ENCODE results near the gene ARHGEF4.
A peak's percentile ranks its signal among the peaks of the same experiment; 100 is the strongest.

ARHGEF4 gene

DNA sequence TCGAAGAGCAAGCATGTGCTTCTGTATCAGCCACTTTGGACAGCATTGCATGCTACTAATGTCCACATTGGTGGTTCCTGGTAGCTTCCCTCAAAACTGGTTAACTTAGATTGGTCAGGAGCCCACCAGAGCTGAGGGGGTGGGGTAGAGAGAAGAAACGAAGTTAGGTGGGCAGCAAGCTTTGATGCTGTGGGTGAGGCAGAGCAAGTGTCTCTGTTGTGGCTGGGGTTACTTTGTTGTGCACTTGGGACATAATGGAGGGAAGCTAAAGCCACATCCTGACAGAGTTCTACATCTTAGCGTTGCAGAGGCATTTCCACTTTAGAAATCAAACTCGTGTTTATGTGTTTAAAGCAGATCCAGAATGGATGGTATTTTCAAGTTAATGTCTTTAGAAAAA lies 173.9 kb downstream of the ARHGEF4 start:
- no peak for TF ChIP-seq Cebpa-rat (IDR thresholded peaks at IDR 0.05)

DNA sequence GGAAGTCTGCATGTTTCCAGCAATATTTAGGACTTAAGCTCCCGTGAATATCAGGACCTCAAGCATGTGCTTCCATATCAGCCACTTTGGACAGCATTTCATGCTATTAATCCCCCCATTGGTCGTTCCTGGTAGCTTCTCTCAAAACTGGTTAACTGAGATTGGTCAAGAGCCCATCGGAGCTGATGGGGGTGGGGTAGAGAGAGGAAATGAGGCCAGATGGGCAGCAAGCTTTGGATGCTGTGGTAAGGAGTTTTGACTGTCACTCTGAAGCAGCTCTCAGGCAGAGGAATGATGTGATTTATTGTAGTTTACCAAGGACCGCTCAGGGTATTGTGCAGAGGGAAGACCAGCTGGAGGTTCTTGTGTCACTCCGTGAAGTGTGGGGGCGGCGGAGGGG lies 174.8 kb downstream of the ARHGEF4 start:
- H3K27me3 ChIP-seq: no peaks in the 10 kb centered on the region
- no peak for TF ChIP-seq Cebpa-rat (IDR thresholded peaks at IDR 0.05)
- no peaks in the 10 kb centered on the region for H3K36me3 ChIP-seq
- H3K9me3 ChIP-seq (replicated peaks in 1 of 11): peaks cover 0 to 11% (median 9%) of the 10 kb centered on the region in 11 experiments; a peak in 13 of 22 replicates
- H3K4me2 ChIP-seq: 0 out of 22 replicates have a peak overlapping the region, but pooled peaks of 1 of the 11 experiments have one; percentile 24
- peaks cover 0 to 12% (median 5%) of the 10 kb centered on the region in 10 experiments; a peak in 6 of 20 replicates for H3K4me1 ChIP-seq
- no peak overlapping the region for H3K27ac ChIP-seq
- no peak overlapping the region for H3K9ac ChIP-seq
- no peak overlapping the region for H3K4me3 ChIP-seq
- H4K20me1 ChIP-seq: no peaks in the 10 kb centered on the region

More for the DNA sequence above, 173.9 kb downstream of the ARHGEF4 start:
- no peaks in the 10 kb centered on the region for H4K20me1 ChIP-seq
- peaks cover 0 to 11% (median 5%) of the 10 kb centered on the region in 10 experiments; a peak in 6 of 20 replicates for H3K4me1 ChIP-seq
- H3K36me3 ChIP-seq: no peaks in the 10 kb centered on the region
- no peaks in the 10 kb centered on the region for H3K27me3 ChIP-seq
- no peak overlapping the region for H3K4me3 ChIP-seq
- H3K27ac ChIP-seq: no peak overlapping the region
- H3K9me3 ChIP-seq (replicated peaks in 1 of 11): peaks cover 0 to 11% (median 9%) of the 10 kb centered on the region in 11 experiments; a peak in 13 of 22 replicates
- H3K4me2 ChIP-seq: peak overlapping the region in 7 of 11 experiments; percentile 1 to 32 (median 28); a peak in 9 of 22 replicates
- no peak overlapping the region for H3K9ac ChIP-seq

DNA sequence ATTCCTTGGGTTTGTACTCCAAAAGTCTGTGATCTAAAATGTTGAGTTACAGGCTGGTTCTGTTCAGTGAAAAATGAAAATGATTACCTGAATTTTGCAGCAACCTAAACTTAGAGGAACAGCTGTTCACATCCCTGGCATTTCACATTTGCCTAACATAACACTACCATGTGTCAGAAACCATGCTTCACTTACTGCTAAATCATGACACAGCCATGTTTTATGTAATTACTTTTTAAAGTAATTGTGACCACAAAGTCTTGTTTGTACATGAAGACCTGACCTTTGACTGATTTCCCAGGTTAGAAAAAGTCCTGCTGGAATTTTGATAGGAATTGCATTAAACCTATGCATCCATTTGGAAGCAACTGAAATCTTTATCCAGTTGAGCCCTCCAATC lies 177.4 kb downstream of the ARHGEF4 start:
- Histone ChIP-seq H3K9ac (no peak overlapping the region), H3K27ac (no peak overlapping the region), H3K4me1 (peaks cover 0 to 19% (median 5%) of the 10 kb centered on the region in 10 experiments; a peak in 7 of 20 replicates), H3K36me3 (no peaks in the 10 kb centered on the region), H3K4me2 (no peak overlapping the region), H3K9me3 (replicated peaks in 1 of 11) (peaks cover 0 to 11% (median 9%) of the 10 kb centered on the region in 11 experiments; a peak in 13 of 22 replicates), H4K20me1 (no peaks in the 10 kb centered on the region), H3K4me3 (no peak overlapping the region), H3K27me3 (no peaks in the 10 kb centered on the region)
- no peak for TF ChIP-seq Cebpa-rat (IDR thresholded peaks at IDR 0.05)

DNA sequence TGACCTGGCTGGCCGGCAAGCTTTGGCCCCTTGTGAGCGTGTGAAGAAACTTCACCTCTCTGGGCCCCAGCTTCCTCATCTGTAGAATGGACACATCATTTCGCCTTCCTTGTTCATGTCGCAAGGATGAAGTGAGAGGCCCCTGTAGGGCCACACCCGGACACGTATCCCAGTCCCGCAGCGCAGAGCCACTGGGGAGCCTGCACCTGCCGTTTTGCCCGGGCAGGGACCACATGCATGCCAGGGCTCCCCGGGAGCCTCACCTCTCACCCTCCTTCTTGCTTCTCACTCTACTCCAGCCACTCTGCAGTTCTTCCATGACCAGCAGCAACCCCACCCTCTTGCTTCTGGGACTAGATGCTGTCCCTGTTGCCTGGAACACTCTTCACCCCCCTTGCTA lies 179.1 kb downstream of the ARHGEF4 start:
- Histone ChIP-seq H3K4me3 (no peak overlapping the region), H4K20me1 (no peaks in the 10 kb centered on the region), H3K27ac (no peak overlapping the region), H3K4me2 (no peak overlapping the region), H3K27me3 (no peaks in the 10 kb centered on the region), H3K9ac (no peak overlapping the region), H3K4me1 (peaks cover 0 to 15% (median 2%) of the 10 kb centered on the region in 10 experiments; a peak in 6 of 20 replicates), H3K36me3 (no peaks in the 10 kb centered on the region), H3K9me3 (replicated peaks in 1 of 11) (no peaks in the 10 kb centered on the region)
- TF ChIP-seq Cebpa-rat (IDR thresholded peaks at IDR 0.05): no peak

DNA sequence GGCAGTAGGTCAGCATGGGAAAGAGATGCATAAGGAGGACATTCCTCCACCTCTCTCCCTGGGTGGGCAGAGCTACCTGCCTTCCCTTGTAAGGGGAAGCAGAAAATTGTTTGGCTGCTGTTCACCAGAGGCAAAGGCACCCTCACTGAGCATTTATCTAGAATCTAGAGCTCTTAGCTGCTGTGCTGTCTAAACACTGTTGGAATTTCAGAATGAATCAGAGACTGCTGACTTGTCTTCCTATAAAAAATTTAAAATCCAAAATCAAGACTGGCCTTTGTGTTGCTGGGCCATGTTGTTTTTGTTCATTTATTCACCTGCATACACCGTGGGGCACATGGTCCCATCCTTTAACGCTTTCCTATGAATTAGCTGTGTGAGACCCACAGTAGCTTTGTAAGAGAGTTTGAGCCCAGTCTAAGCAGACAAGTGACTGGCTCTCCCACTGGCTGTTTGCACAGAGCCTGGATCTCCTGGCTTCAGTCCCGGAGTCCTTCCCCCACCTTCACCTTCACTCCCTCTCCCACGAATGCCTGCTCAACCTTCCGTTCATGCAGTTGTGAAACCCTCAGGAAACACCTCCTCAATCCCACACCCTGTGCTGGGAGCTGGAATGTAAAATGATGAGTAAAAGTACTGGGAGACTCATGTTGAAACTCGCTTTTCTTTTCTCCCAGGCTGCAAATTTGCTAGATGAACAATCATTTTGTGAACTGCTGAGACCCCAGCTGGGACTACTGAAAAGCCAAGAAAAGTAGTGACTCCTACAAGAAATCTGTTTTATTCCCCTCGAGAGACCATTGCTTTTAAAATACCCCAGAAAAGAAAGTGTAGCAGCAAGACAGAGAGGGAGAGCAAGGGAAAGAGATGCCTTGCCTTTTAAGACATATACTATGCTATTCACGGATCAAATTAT lies 180.4 kb downstream of the ARHGEF4 start:
- Histone ChIP-seq H3K4me1 (peaks cover 0 to 12% (median 0%) of the 10 kb centered on the region in 10 experiments; a peak in 2 of 20 replicates), H4K20me1 (no peaks in the 10 kb centered on the region), H3K9ac (no peak overlapping the region), H3K4me3 (no peak overlapping the region), H3K27ac (no peak overlapping the region), H3K4me2 (0 out of 22 replicates have a peak overlapping the region, but pooled peaks of 1 of the 11 experiments have one; percentile 10), H3K27me3 (no peaks in the 10 kb centered on the region), H3K9me3 (replicated peaks in 1 of 11) (0 out of 22 replicates have a peak, but pooled peaks cover 0 to 4% (median 0%) of the 10 kb centered on the region in 11 experiments), H3K36me3 (no peaks in the 10 kb centered on the region)
- TF ChIP-seq Cebpa-rat (IDR thresholded peaks at IDR 0.05): no peak

GRCh38 chr2:131022731-131023130 lies 186.0 kb downstream of the ARHGEF4 start:
- H3K9ac ChIP-seq: no peak overlapping the region
- no peak for TF ChIP-seq Cebpa-rat (IDR thresholded peaks at IDR 0.05)
- H3K27ac ChIP-seq: no peak overlapping the region
- H3K4me2 ChIP-seq: no peak overlapping the region
- no peaks in the 10 kb centered on the region for H3K4me1 ChIP-seq
- no peaks in the 10 kb centered on the region for H4K20me1 ChIP-seq
- H3K27me3 ChIP-seq: no peaks in the 10 kb centered on the region
- H3K4me3 ChIP-seq: no peak overlapping the region
- peaks cover 3 to 11% (median 4%) of the 10 kb centered on the region in 11 experiments; a peak in 18 of 22 replicates for H3K9me3 ChIP-seq (replicated peaks in 1 of 11)
- no peaks in the 10 kb centered on the region for H3K36me3 ChIP-seq

- no peaks in the 10 kb centered on the region for H4K20me1 ChIP-seq
- no peaks in the 10 kb centered on the region for H3K27me3 ChIP-seq
- no peak overlapping the region for H3K27ac ChIP-seq
- H3K36me3 ChIP-seq: no peaks in the 10 kb centered on the region
- no peak overlapping the region for H3K4me2 ChIP-seq
- no peak overlapping the region for H3K4me3 ChIP-seq
- H3K9ac ChIP-seq: no peak overlapping the region
- no peak for TF ChIP-seq Cebpa-rat (IDR thresholded peaks at IDR 0.05)
- H3K9me3 ChIP-seq (replicated peaks in 1 of 11): peaks cover 5 to 16% (median 11%) of the 10 kb centered on the region in 11 experiments; a peak in 18 of 22 replicates
- H3K4me1 ChIP-seq: no peaks in the 10 kb centered on the region
These were observed 187.0 kb downstream of the ARHGEF4 start for GRCh38 chr2:131023758-131024157.

DNA sequence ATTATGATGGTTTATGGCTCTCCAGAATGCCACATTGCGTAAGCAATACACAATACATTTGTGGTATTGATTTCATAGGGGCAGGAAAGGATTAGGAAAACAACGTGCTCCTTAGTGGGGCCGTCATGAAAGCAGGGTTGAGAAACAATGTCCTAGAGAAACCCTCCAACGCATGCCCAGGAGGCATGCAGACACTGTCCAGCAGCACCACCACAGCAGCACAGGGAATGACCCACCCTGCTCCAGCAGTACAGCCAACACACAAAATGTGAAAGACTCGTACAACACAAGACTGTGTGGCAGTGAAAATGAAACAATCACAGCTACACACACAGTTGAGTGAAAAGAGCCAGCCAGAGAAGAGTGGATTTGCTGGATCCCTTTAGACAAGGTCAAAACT lies 190.2 kb downstream of the ARHGEF4 start:
- H3K36me3 ChIP-seq: no peaks in the 10 kb centered on the region

More for the DNA sequence above, 190.2 kb downstream of the ARHGEF4 start:
- no peaks in the 10 kb centered on the region for H3K27me3 ChIP-seq
- no peak overlapping the region for H3K27ac ChIP-seq
- H4K20me1 ChIP-seq: no peaks in the 10 kb centered on the region
- H3K9ac ChIP-seq: no peak overlapping the region
- H3K9me3 ChIP-seq (replicated peaks in 1 of 11): peaks cover 5 to 16% (median 9%) of the 10 kb centered on the region in 11 experiments; a peak in 18 of 22 replicates
- TF ChIP-seq Cebpa-rat (IDR thresholded peaks at IDR 0.05): peak in 1 of 11 experiments; percentile 46; a peak in 1 of 22 replicates
- H3K4me3 ChIP-seq: no peak overlapping the region
- H3K4me1 ChIP-seq: peaks cover 0 to 12% (median 10%) of the 10 kb centered on the region in 10 experiments; a peak in 13 of 20 replicates
- no peak overlapping the region for H3K4me2 ChIP-seq
